Measurements from ENCODE around the gene SCGB1D1.

GRCh38 chr11:62146476-62147200 lies 43.4 kb upstream of the SCGB1D1 start:
- TF ChIP-seq POLR2A (IDR thresholded peaks at IDR 0.05; ENCODE audit: low read length) (no peak), GATA1 (IDR thresholded peaks at IDR 0.05; ENCODE audit: low read depth, low read length) (no peak)

Data from erythroblast (primary cell).